Esophagus (tissue), 2 donors: Measurements from ENCODE around the gene DNAH3. TPM values are rescaled to one million over a fixed set of nuclear protein-coding genes. Genes with fewer than 3 reads are reported as not detected.
"Not testable (repeated sequence)": the region's sequence is repeated elsewhere in the genome, so short reads cannot be mapped to it uniquely, and the experiment has no call there.

Experiments used
- H3K27ac ChIP-seq, 2 donors: one replicate each; pipeline ENCODE4 v1.5.1; 2013; ENCODE audit warnings: low read depth in 2 of 2, mild to moderate bottlenecking in 2 of 2, inconsistent platforms in 1 of 2, low read length in 1 of 2, moderate library complexity in 1 of 2
- H3K27me3 ChIP-seq, 2 donors: one replicate each; pipeline ENCODE4 v1.6.1; 2013; ENCODE audit warnings: low read length in 2 of 2, control low read depth in 1 of 2, mild to moderate bottlenecking in 1 of 2; ENCODE audit not compliant: insufficient read depth in 2 of 2, control insufficient read depth in 1 of 2
- H3K36me3 ChIP-seq, 2 donors: one replicate each; pipeline ENCODE4 v1.6.1; 2013; ENCODE audit warnings: low read length in 1 of 2; ENCODE audit not compliant: control insufficient read depth in 2 of 2, insufficient read depth in 2 of 2
- H3K4me1 ChIP-seq, 2 donors: one replicate each; pipeline ENCODE4 v1.6.1; 2013; ENCODE audit warnings: low read length in 1 of 2; ENCODE audit not compliant: control insufficient read depth in 2 of 2, insufficient read depth in 2 of 2
- H3K4me3 ChIP-seq, 2 donors: one replicate each; pipeline ENCODE4 v1.5.1; 2013; ENCODE audit warnings: low read length in 2 of 2, mild to moderate bottlenecking in 2 of 2, low read depth in 1 of 2, moderate library complexity in 1 of 2
- H3K9me3 ChIP-seq, 2 donors: one replicate each; pipeline ENCODE4 v1.6.1; 2013; ENCODE audit warnings: mild to moderate bottlenecking in 2 of 2, low read depth in 1 of 2, low read length in 1 of 2, moderate library complexity in 1 of 2; ENCODE audit not compliant: control insufficient read depth in 2 of 2, insufficient read depth in 1 of 2
- WGBS, 2 donors: extraction: QIAGEN DNeasy Blood & Tissue Kit; methylation state at CpG; one replicate each; pipeline ENCODE4 v1.1.7; 2013; 5-methylcytosine and 5-hydroxymethylcytosine counted together
- polyA plus RNA-seq, 2 donors: library from polyadenylated mRNA; stranded (reverse); fragments of 200-250 nt; gene quantifications; one replicate each; pipeline ENCODE4 v1.2.3, GENCODE V29; 2013
- donor health status: healthy with polysubstance abuse.
- donor health status: Bipolar disorder and iron deficiency.

DNAH3 gene
- polyA plus RNA-seq: under 1 TPM; 0.07 to 0.18 TPM

GRCh38 chr16:21150375-21151001 lies at the start of gene DNAH3:
DNAH3 (minus strand) TSS chr16:21150846; CDS start chr16:21150319, 527 bp downstream.
- Histone ChIP-seq H3K36me3 (no peaks in the 10 kb centered on the region), H3K4me1 (peaks cover 0 to 3% of the 10 kb centered on the region in 2 donors), H3K9me3 (no peaks in the 10 kb centered on the region), H3K27me3 (no peaks in the 10 kb centered on the region), H3K4me3 (no peak within 1 kb of the TSS), H3K27ac (no peak within 1 kb of the TSS)
- WGBS, 2 donors: 10 to 17% methylated on average over 8 of the region's 8 CpGs

- 65 to 74% methylated on average over 5 of the region's 5 CpGs for WGBS, 2 donors
- no peaks in the 10 kb centered on the region for H3K9me3 ChIP-seq
- no peak overlapping the region for H3K4me3 ChIP-seq
- peaks cover 0 to 4% of the 10 kb centered on the region in 2 donors for H3K27me3 ChIP-seq
- no peak overlapping the region for H3K27ac ChIP-seq
- no peaks in the 10 kb centered on the region for H3K36me3 ChIP-seq
- H3K4me1 ChIP-seq: no peaks in the 10 kb centered on the region
Observed at GRCh38 chr16:21199607-21200218, 49.1 kb upstream of the DNAH3 start.

GRCh38 chr16:21197621-21198020 lies 47.0 kb upstream of the DNAH3 start:
- no peaks in the 10 kb centered on the region for H3K9me3 ChIP-seq
- no peak overlapping the region for H3K4me3 ChIP-seq
- 76 to 83% methylated on average over 3 of the region's 3 CpGs for WGBS, 2 donors
- H3K36me3 ChIP-seq: no peaks in the 10 kb centered on the region
- H3K27ac ChIP-seq: no peak overlapping the region
- H3K27me3 ChIP-seq: peaks cover 0 to 4% of the 10 kb centered on the region in 2 donors
- H3K4me1 ChIP-seq: no peaks in the 10 kb centered on the region

GRCh38 chr16:21197112-21197511 lies 46.5 kb upstream of the DNAH3 start:
- H3K4me3 ChIP-seq: no peak overlapping the region
- no peaks in the 10 kb centered on the region for H3K9me3 ChIP-seq
- H3K4me1 ChIP-seq: no peaks in the 10 kb centered on the region
- peaks cover 0 to 4% of the 10 kb centered on the region in 2 donors for H3K27me3 ChIP-seq
- H3K36me3 ChIP-seq: no peaks in the 10 kb centered on the region
- 78 to 83% methylated on average over 1 of the region's 1 CpG for WGBS, 2 donors
- no peak overlapping the region for H3K27ac ChIP-seq

GRCh38 chr16:21195330-21195729 lies 44.7 kb upstream of the DNAH3 start:
- H3K9me3 ChIP-seq, H3K27ac ChIP-seq, H3K36me3 ChIP-seq, H3K27me3 ChIP-seq, H3K4me1 ChIP-seq, H3K4me3 ChIP-seq: not testable (repeated sequence)
- WGBS, 2 donors: 92 to 94% methylated on average over 8 of the region's 8 CpGs

- 45 to 48% methylated on average over 6 of the region's 6 CpGs for WGBS, 2 donors
- Histone ChIP-seq H3K27ac (no peak overlapping the region), H3K4me3 (no peak overlapping the region), H3K27me3 (peaks cover 0 to 4% of the 10 kb centered on the region in 2 donors), H3K9me3 (no peaks in the 10 kb centered on the region), H3K36me3 (no peaks in the 10 kb centered on the region), H3K4me1 (no peaks in the 10 kb centered on the region)
Observed at GRCh38 chr16:21194771-21195301, 44.2 kb upstream of the DNAH3 start.

- H3K27me3 ChIP-seq: no peaks in the 10 kb centered on the region
Observed at GRCh38 chr16:21192991-21193390, 42.3 kb upstream of the DNAH3 start.

GRCh38 chr16:21190599-21190998 lies 40.0 kb upstream of the DNAH3 start:
- H3K9me3 ChIP-seq: no peaks in the 10 kb centered on the region
- no peak overlapping the region for H3K27ac ChIP-seq
- H3K36me3 ChIP-seq: no peaks in the 10 kb centered on the region
- H3K4me3 ChIP-seq: no peak overlapping the region
- peaks cover 0 to 2% of the 10 kb centered on the region in 2 donors for H3K4me1 ChIP-seq
- no peaks in the 10 kb centered on the region for H3K27me3 ChIP-seq

More at GRCh38 chr16:21192991-21193390, 42.3 kb upstream of the DNAH3 start:
- H3K27ac ChIP-seq: no peak overlapping the region
- no peaks in the 10 kb centered on the region for H3K9me3 ChIP-seq
- whole genome bisulfite sequencing, 2 donors: 74 to 82% methylated on average over 1 of the region's 1 CpG
- peaks cover 0 to 2% of the 10 kb centered on the region in 2 donors for H3K4me1 ChIP-seq
- no peaks in the 10 kb centered on the region for H3K36me3 ChIP-seq
- no peak overlapping the region for H3K4me3 ChIP-seq

- WGBS, 2 donors: 91 to 93% methylated on average over 4 of the region's 4 CpGs
- H3K27me3 ChIP-seq: no peaks in the 10 kb centered on the region
- H3K9me3 ChIP-seq: no peaks in the 10 kb centered on the region
- no peaks in the 10 kb centered on the region for H3K36me3 ChIP-seq
- no peak overlapping the region for H3K27ac ChIP-seq
- no peak overlapping the region for H3K4me3 ChIP-seq
- peaks cover 0 to 2% of the 10 kb centered on the region in 2 donors for H3K4me1 ChIP-seq
Observed at GRCh38 chr16:21190013-21190412, 39.4 kb upstream of the DNAH3 start.

- H3K9me3 ChIP-seq: no peaks in the 10 kb centered on the region
- H3K4me1 ChIP-seq: peaks cover 0 to 2% of the 10 kb centered on the region in 2 donors
- H3K27me3 ChIP-seq: no peaks in the 10 kb centered on the region
- 73 to 86% methylated on average over 5 of the region's 5 CpGs for WGBS, 2 donors
- no peak overlapping the region for H3K4me3 ChIP-seq
- no peak overlapping the region for H3K27ac ChIP-seq
- no peaks in the 10 kb centered on the region for H3K36me3 ChIP-seq
Observed at GRCh38 chr16:21189311-21189710, 38.7 kb upstream of the DNAH3 start.
